ENCODE results near the gene DDR1.
"Not testable (repeated sequence)": the region's sequence is repeated elsewhere in the genome, so short reads cannot be mapped to it uniquely, and the experiment has no call there.

Gene DDR1

DNA sequence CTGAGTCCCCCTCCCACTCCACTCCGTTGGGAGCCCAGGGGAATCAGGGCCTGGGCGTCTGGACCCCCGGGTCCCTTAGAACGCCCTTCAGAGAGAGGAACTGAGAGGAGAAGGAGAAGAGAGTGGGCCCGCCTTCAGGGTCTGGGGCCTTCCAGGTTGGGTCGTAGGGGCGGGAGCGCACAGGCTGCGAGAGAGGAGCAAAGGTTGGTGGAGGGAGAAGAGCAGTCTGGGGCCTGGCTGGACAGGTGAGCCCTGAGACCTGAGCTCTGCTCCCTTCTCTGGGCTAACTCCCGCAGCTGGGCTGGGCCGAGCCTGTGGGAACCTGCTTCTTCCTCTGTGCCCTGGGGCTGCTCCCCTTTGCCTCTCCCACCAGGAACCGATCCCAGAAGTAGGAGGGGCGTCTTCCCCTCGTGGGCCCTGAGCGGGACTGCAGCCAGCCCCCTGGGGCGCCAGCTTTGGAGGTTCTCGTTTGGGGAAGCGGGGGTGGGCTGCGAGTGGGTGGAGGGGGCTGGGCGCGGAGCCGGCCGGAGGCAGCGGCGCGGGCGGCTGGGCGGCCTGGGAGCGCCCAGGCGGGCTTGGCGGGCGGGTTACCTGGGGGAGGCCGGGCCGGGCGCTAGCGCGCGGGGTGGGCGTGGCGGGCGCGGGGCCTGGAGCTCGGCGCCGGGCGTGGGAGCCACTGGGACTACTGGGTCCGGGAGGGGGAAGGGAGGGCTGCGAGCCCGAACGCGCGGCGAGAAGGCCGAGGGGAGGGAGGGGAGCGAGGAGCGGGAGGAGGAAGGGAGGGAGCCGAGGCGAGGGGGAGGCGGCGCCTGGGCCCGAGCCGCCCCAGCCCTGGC lies at the start of gene DDR1:
DDR1 (plus strand) TSS at position 835 of the 836 bp plus-strand sequence. CDS start 4,211 bp downstream, outside the sequence.
- DNase-seq (ENCODE audit: low spot score): peak; percentile 60

GRCh38 chr6:30834646-30835045 lies 49.7 kb upstream of the DDR1 start:
- no peak for DNase-seq (ENCODE audit: low spot score)

DNA sequence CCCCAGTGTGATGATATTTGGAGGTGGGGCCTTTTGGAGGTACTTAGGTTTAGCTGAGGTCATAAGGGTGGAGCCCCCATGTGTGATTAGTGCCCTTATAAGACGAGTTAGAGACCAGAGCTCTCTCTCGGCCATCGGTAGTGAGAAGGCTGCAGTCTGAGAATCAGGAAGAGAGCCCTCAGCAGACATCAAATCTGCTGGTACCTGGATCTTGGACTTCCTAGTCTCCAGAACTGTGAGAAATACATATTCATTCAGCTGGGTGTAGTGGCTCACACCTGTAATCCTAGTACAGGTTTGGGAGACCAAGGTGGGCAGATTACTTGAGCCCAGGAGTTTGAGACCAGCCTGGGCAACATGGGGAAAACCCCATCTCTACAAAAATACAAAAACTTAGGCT lies 48.7 kb upstream of the DDR1 start:
- DNase-seq (ENCODE audit: low spot score): no peak

- DNase-seq (ENCODE audit: low spot score): no peak
Measured at GRCh38 chr6:30836431-30836866, 47.9 kb upstream of the DDR1 start.

GRCh38 chr6:30836957-30837356 lies 47.4 kb upstream of the DDR1 start:
- no peak for DNase-seq (ENCODE audit: low spot score)

DNA sequence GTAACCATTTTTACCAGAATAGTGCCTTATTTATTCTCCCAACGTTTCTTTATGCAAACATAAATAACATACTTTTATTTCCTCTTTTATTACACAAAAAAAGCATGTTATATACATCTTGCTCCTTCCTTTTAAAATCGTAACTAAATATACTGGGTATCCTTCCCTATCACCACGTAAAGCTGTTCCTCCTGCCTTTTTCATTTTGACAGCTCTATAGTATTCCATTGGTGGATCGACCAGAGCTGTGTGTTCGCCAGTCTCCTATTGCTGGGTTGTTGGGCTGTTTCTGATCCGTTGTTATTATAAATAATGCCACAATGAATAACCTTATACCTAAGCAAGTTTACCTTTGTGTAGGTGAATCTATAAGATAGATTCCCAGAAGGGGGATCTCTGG lies 46.9 kb upstream of the DDR1 start:
- DNase-seq (ENCODE audit: low spot score): no peak

DNA sequence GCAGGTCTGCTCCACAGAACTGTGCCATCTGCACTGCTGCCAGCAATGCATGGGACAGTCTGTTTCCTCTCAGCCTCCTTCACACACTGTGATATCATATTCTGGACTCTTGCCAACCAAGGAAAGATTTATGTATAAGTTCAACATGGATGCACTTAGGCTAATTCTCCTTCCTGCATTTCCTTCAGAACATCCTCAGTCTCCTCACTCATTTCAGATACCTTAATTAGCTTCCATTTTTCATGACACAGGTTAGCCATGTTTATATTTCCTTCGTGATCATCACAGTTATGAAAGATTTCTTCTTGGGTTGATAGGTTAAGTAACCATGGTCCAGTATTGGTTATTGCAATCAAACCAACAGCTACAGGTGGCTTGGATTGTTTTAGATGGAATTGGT lies 46.4 kb upstream of the DDR1 start:
- no peak for DNase-seq (ENCODE audit: low spot score)

- no peak for DNase-seq (ENCODE audit: low spot score)
Measured at GRCh38 chr6:30839671-30840070, 44.6 kb upstream of the DDR1 start.

DNA sequence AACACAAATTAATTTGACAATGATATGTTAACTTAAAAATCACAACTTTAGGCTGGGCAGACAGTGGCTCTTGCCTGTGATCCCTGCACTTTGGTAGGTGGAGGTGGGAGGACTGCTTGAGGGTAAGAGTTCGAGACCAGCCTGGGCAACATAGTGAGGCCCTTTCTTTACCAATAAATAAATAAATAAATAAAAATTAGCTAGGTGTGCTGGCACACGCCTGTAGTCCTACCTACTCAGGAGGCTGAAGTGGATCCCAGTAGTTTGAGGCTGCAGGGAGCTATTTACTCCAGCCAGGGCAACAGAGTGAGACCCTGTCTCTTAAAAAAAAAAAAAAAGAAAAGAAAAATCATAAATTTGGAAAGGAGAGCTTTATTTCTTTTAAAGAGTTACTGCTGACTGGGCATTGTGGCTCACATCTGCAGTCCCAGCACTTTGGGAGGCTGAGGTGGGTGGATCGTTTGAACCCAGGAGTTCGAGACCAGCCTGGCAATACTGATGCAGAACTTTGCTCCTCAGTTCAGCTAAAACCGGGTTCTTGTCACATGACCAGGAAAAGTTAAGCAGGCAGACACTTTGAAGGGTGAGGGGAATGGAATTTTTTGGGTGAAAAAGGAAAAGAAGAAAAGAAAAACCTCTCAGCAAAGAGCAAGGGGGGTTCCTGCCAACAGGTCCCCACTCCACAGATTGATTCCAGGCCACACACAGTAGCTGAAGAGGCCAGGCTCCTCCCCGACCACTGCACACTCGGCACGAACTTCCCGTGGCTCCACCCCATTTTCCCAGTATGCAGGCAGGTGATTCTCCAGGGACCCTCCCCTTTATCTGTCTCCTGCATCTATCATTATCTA lies 44.0 kb upstream of the DDR1 start:
- DNase-seq (ENCODE audit: low spot score): no peak

- DNase-seq (ENCODE audit: low spot score): no peak
Measured at GRCh38 chr6:30840935-30841643, 43.2 kb upstream of the DDR1 start.

- no peak for DNase-seq (ENCODE audit: low spot score)
Measured at GRCh38 chr6:30841644-30842504, 42.4 kb upstream of the DDR1 start.

DNA sequence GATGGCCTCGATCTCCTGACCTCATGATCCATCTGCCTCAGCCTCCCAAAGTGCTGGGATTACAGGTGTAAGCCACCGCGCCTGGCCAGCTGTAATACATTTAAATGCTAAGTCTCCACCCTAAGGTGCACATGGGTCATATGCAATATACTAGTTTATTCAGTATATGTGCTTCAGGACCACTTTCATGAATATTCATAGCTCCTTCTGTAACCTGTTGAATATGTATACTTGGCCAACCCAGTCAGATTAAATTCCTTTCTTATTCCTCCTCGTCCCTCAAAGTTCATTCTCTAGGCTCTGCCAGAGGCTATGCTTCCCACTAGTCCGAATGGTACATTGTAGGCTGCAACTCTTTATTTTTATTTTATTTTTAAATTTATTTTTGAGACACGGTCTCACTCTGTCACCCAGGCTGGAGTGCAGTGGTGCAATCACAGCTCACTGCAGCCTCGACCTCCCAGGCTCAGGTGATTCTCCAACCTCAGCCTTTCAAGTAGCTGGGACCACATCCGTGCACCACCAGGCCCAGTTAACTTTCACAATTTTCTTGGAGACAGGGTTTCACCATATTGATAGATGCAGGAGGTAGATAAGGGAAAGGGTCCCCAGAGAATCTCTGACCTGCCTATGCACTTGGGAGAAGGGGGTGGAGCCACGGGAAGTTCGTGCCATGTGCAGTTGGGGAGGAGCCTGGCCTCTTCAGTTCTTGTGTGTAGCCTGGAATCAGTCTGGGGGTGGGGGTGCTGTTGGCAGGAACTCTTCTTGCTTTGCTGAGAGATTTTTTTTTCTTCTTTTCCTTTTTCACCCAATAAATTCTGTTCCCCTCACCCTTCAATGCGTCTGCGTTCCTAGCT lies 41.3 kb upstream of the DDR1 start:
- no peak for DNase-seq (ENCODE audit: low spot score)

DNA sequence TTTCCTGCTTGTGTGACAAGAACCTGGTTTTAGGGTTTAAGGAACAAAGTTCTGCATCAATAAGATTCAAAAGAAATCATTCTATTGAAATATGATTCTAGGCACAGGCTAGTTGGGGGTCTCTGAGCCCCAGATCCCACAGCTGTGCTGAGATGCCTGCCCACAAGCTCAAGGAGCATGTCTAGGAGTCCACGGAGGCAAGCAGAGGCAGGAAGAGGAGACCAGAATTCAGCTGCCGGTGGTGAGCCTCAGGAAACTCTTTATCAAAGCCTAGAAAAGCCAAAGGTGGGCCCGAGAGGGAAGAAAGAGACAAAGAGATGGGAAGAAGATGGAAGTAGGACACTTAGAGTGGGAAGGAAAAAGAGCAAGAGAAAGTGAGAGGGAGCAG lies 40.7 kb upstream of the DDR1 start:
- DNase-seq (ENCODE audit: low spot score): no peak

DNA sequence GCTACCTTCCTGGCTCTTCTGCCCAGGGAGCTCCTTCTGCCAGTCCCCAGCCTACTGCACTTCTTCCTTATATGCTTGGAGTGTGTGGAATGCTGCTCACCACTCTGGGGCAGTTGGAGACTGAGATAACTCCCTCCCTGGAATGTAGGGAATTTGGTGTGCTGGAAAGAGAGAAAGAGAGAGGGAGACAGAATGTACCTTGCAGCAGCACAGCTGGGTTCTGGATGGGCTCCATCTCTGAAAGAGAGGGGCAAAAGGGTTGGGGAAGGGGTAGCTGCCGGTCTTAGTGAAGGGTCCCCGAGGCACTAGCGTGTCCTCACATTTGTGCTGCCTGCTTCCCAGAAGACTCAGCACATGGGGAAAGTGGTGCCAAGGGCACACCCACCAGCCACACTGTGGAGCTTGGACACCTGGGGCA lies 40.2 kb upstream of the DDR1 start:
- no peak for DNase-seq (ENCODE audit: low spot score)

- DNase-seq (ENCODE audit: low spot score): no peak
Measured at GRCh38 chr6:30845183-30845582, 39.1 kb upstream of the DDR1 start.

DNA sequence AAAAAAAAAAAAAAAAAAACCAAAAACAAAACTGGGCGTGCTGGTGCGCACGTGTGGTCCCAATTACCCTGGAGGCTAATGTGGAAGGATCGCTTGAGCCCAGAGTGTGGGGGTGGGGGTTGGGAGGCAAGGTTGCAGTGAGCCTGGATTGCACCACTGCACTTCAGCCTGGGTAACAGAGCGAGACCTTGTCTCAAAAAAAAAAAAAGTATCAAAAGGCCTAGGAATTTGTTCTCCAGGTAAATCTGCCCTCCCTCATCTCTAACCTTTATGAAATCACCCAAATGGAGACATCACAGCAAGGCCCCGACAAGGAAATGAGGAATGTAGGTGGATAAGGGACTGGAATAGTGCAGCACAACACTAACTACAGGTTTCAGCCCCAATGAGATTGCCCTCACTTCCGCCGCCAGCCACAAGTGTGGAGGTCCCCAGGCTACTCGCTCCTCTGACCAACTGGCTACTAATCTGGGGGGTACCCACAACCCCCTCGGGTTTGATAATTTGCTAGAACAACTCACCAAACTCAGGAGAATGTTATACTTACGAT lies 36.8 kb upstream of the DDR1 start:
- DNase-seq (ENCODE audit: low spot score): no peak

DNA sequence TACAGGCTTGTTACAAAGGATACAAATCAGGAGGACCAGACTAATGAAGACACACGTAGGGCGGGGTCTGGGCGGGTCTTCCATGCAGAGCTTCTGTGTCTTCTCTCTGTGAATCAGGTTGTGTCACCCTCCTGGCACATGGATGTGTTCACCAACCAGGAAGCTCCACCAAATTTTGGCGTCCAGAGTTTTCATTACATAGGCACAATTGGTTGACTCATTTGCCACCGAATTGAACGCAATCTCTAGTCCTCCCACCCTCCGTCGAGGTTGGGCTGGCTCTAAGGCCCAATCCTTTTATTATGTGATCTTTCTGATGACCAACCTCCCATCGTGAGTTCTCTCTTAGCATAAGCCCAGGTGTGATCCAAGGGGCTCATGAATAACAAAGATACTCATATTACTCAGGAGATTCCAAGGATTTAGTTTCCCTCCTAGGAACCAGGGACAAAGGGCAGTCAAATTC lies 36.3 kb upstream of the DDR1 start:
- no peak for DNase-seq (ENCODE audit: low spot score)

DNA sequence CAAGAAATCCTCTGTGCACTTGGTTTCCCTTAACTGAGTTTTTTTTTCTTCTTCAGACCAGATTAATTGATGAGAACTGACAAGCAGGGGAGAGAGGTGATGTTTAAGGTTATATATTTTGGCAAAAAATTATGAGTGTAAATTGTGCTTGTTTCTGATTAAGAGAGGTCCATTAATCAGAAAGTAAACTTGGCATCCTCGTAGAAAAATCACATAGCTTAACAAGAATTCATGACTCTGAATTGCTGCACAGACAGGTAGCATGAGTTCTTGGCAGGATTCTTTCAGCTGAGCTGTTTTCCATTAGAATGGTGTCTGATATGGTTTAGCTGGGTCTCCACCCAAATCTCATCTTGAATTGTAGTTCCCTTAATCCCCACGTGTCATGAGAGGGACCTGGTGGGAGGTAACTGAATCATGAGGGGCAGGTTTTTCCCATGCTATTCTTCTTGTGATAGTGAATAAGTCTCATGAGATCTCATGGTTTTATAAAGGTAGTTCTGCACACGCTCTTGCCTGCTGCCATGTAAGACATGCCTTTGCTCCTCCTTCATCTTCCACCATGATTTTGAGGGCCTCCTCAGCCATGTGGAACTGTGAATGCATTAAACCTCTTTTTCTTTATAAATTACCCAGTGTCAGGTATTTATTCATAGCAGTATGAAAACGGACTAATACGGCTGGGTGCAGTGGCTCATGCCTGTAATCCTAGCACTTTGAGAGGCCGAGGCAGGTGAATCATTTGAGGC lies 34.2 kb upstream of the DDR1 start:
- no peak for DNase-seq (ENCODE audit: low spot score)

DNA sequence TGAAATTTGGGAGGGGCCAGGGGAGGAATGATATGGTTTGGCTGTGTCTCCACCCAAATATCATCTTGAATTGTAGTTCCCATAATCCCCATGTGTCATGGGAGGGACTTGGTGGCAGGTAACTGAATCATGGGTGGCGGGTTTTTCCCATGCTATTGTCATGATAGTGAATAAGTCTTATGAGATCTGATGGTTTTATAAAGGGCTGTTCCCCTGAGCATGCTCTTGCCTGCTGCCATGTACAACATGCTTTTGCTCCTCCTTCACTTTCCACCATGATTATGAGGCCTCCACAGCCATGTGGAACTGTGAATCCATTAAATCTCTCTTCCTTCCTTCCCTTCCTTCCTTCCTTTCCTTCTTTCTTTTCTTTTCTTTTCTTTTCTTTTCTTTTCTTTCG lies 31.9 kb upstream of the DDR1 start:
- not testable (repeated sequence) for DNase-seq (ENCODE audit: low spot score)
